ENCODE data around the gene NLE1.

NLE1 gene

GRCh38 chr17:35087731-35088355, 54.3 kb downstream of the NLE1 start:
- DNase-seq (ENCODE audit: low read depth in 2 of 2), result no peak

GRCh38 chr17:35086931-35087573, 55.1 kb downstream of the NLE1 start:
- DNase-seq (ENCODE audit: low read depth in 2 of 2), result no peak

GRCh38 chr17:35086164-35086563, 55.9 kb downstream of the NLE1 start:
- no peak for DNase-seq (ENCODE audit: low read depth in 2 of 2)

- no peak for DNase-seq (ENCODE audit: low read depth in 2 of 2)
Measured at GRCh38 chr17:35084987-35085386, 57.1 kb downstream of the NLE1 start.

GRCh38 chr17:35083071-35083470, 59.0 kb downstream of the NLE1 start:
- DNase-seq (ENCODE audit: low read depth in 2 of 2), result no peak

GRCh38 chr17:35082073-35082657, 59.9 kb downstream of the NLE1 start:
- no peak for DNase-seq (ENCODE audit: low read depth in 2 of 2)

- DNase-seq (ENCODE audit: low read depth in 2 of 2), result no peak
Measured at GRCh38 chr17:35081638-35082037, 60.5 kb downstream of the NLE1 start.

GRCh38 chr17:35080536-35080935, 61.6 kb downstream of the NLE1 start:
- DNase-seq (ENCODE audit: low read depth in 2 of 2), result no peak

- DNase-seq (ENCODE audit: low read depth in 2 of 2), result no peak
Measured at GRCh38 chr17:35079547-35080423, 62.3 kb downstream of the NLE1 start.

Measured in stimulated activated CD4-positive, alpha-beta T cell treated with anti-CD3 and anti-CD28 coated beads, Interleukin-4, amount 100 ng/mL, for 48 hours (primary cell).